ENCODE measurements around the gene SOX15. TPM values are rescaled to one million over a fixed set of nuclear protein-coding genes. Genes with fewer than 3 reads are reported as not detected.

SOX15 gene
- total and polyA plus RNA-seq, 11 donors, result 0.32 to 8.0 (median 1.2) TPM; not detected in 1

GRCh38 chr17:7575481-7575883, 14.4 kb downstream of the SOX15 start:
- WGBS, 4 donors, result 50 to 100% (median 76%) methylated on average over 1 of the region's 1 CpG
- Histone ChIP-seq H3K4me3 (peak overlapping the region in 2 of 12 donors; percentile 7 to 92), H3K27ac (peak overlapping the region in 3 of 12 donors; percentile 29 to 98 (median 34)), H3K4me1 (peaks cover 9 to 76% (median 42%) of the 10 kb centered on the region in 12 donors), H3K9me3 (no peaks in the 10 kb centered on the region), H3K36me3 (peaks cover 8 to 72% (median 64%) of the 10 kb centered on the region in 9 donors), H3K27me3 (no peaks in the 10 kb centered on the region)
- no peak for TF ChIP-seq CTCF (IDR thresholded peaks at IDR 0.05)
- no peak for TF ChIP-seq POLR2A (IDR thresholded peaks at IDR 0.05)
- ATAC-seq (no peak), DNase-seq (no peak)
- intact Hi-C loops (cut with DNase I), result loop anchor here in 4 of 10 donors (10.0 kb wide), 4 partner anchors 221 to 341 kb away; partner anchors contain the start of genes CTDNEP1 (in 1 of the 4), DVL2 (in 1 of the 4), ELP5 (in 1 of the 4) and GABARAP (in 1 of the 4)

GRCh38 chr17:7574176-7574953, 15.5 kb downstream of the SOX15 start:
- Histone ChIP-seq H3K27ac (peak overlapping the region in 11 of 12 donors; percentile 80 to 100 (median 98)), H3K4me3 (peak overlapping the region; percentile 77 to 100 (median 100)), H3K36me3 (peaks cover 8 to 77% (median 75%) of the 10 kb centered on the region in 9 donors), H3K4me1 (peaks cover 9 to 67% (median 37%) of the 10 kb centered on the region in 12 donors), H3K9me3 (no peaks in the 10 kb centered on the region), H3K27me3 (no peaks in the 10 kb centered on the region)
- intact Hi-C loops (cut with DNase I), result loop anchor here in 5 of 10 donors (5.0 to 10.0 kb wide), 6 partner anchors 113 to 340 kb away; partner anchors contain the start of genes TP53 (in 2 of the 5), WRAP53 (in 2 of the 5), CTDNEP1 (in 1 of the 5) and DVL2 (in 1 of the 5)
- DNase-seq (no peak), ATAC-seq (no peak)
- WGBS, 4 donors, result 18 to 33% (median 23%) methylated on average over 10 to 15 of the region's 15 CpGs
- TF ChIP-seq POLR2A (IDR thresholded peaks at IDR 0.05) (no peak), CTCF (IDR thresholded peaks at IDR 0.05) (no peak)

GRCh38 chr17:7573324-7574080, 16.4 kb downstream of the SOX15 start:
- H3K36me3 ChIP-seq, result peaks cover 8 to 78% (median 75%) of the 10 kb centered on the region in 9 donors
- H3K4me1 ChIP-seq, result peaks cover 4 to 58% (median 32%) of the 10 kb centered on the region in 12 donors
- peak; percentile 92 to 95 (median 94) for DNase-seq
- no peaks in the 10 kb centered on the region for H3K9me3 ChIP-seq
- TF ChIP-seq CTCF (IDR thresholded peaks at IDR 0.05), result no peak
- peak in 1 of 2 donors; percentile 35 for TF ChIP-seq POLR2A (IDR thresholded peaks at IDR 0.05)
- no peaks in the 10 kb centered on the region for H3K27me3 ChIP-seq
- ATAC-seq, result peak; percentile 53 to 79 (median 75)
- 0 to 1% (median 0%) methylated on average over 35 to 71 of the region's 71 CpGs for WGBS, 4 donors
- H3K27ac ChIP-seq, result peak overlapping the region; percentile 80 to 100 (median 98)
- H3K4me3 ChIP-seq, result peak overlapping the region; percentile 77 to 100 (median 100)
- intact Hi-C loops (cut with DNase I), result loop anchor here in 5 of 10 donors (5.0 to 10.0 kb wide), 6 partner anchors 114 to 339 kb away; partner anchors contain the start of genes TP53 (in 2 of the 5), WRAP53 (in 2 of the 5), CTDNEP1 (in 1 of the 5) and DVL2 (in 1 of the 5)
